Coronary artery (tissue), 2 donors: ENCODE data around the gene IRX4.
A peak's percentile ranks its signal among the peaks of the same experiment; 100 is the strongest.

Experiments
- DNase-seq: peaks from one replicate; pipeline ENCODE4 v3.0.0-alpha.2; 2017; ENCODE audit warnings: low spot score
- H3K27ac ChIP-seq, 2 donors: fragments of 200-600 bp; sonication (generic); one replicate each; pipeline ENCODE4 v1.5.1; 2016 to 2019
- H3K4me3 ChIP-seq: fragments of 200-600 bp; sonication (generic); 2 replicates; pipeline ENCODE4 v1.5.1; 2016; ENCODE audit warnings: mild to moderate bottlenecking, moderate library complexity
- TF ChIP-seq, protein P1 (sequence below): fragments of 200-600 bp; sonication (generic); IDR thresholded peaks from one replicate; pipeline ENCODE4 v1.5.1; 2019; ENCODE audit warnings: antibody characterized with exemption

IRX4 gene

DNA sequence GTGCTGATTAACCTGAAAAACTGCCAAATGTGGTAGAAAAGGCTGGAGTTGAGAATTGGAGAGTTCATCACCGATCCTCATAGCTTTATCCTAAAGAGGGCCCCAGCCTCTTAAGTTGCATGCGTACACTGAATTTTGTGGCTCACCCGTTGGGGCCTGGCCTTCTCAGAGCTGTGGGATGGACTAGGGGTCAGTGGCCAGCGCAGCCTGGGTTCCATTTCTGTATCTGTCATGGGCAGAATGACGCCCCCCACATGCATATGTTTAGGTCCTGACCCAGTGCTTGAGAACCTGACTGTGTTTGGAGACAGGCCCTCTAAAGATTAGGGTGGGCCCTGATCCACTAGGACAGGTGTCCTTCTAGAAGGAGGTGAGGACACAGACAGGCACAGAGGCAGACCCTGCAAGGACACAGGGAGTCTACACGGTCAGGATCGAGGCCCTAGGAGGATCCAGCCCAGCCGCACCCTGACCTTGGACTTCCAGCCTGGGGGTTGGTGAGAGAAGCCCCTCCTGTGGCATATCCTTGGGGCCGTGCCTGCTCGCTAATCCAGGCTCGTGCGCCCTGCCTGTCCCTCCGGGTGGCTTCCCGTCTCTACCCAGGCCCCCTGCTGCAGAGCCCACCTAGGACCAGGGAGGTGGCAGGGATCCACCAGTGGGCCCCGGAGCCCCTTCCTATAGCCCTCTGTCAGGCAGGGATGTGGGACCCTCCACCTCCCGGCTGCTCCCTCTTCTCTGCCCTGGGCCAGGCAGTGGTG lies 49.3 kb downstream of the IRX4 start:
- H3K4me3 ChIP-seq: no peak overlapping the region
- H3K27ac ChIP-seq: no peak overlapping the region
- no peak for DNase-seq
- TF ChIP-seq, protein P1, sequence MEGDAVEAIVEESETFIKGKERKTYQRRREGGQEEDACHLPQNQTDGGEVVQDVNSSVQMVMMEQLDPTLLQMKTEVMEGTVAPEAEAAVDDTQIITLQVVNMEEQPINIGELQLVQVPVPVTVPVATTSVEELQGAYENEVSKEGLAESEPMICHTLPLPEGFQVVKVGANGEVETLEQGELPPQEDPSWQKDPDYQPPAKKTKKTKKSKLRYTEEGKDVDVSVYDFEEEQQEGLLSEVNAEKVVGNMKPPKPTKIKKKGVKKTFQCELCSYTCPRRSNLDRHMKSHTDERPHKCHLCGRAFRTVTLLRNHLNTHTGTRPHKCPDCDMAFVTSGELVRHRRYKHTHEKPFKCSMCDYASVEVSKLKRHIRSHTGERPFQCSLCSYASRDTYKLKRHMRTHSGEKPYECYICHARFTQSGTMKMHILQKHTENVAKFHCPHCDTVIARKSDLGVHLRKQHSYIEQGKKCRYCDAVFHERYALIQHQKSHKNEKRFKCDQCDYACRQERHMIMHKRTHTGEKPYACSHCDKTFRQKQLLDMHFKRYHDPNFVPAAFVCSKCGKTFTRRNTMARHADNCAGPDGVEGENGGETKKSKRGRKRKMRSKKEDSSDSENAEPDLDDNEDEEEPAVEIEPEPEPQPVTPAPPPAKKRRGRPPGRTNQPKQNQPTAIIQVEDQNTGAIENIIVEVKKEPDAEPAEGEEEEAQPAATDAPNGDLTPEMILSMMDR: no peak

DNA sequence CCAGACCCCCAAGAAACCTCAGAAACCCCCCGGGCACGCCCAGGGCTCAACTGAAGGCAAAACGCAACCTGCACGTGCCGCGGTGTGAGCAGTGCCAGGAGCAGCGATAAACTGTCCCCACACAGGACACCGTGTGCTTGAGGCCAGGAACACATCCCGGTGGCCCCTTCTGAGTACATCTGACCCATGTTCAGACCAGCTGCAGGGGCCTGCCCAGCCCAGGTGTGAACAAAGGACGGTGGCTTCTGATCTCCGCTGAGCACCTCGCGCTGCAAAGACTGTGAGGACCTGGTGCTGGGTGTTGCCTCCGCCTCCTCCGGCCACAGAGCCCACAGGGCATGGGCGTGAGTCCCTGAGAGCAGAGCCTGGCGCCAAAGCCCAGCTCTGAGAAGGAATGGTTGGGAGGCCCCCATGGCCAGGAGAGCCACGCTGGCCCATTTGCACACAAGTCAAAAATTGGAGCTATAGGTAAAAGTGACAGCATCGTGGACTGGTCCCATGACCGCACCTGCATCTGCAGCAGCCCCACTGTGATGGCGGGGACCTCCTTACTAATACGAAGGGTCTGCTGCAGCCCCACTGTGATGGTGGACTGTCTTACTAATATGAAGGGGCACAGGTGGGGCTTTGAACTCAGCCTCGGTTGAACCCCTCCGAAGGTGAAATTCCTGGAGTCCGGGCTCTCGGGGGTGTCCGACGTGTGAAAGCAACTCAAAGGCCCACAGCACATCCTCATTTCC lies 50.0 kb downstream of the IRX4 start:
- H3K27ac ChIP-seq: no peak overlapping the region
- TF ChIP-seq, protein P1: no peak
- no peak overlapping the region for H3K4me3 ChIP-seq
- no peak for DNase-seq

DNA sequence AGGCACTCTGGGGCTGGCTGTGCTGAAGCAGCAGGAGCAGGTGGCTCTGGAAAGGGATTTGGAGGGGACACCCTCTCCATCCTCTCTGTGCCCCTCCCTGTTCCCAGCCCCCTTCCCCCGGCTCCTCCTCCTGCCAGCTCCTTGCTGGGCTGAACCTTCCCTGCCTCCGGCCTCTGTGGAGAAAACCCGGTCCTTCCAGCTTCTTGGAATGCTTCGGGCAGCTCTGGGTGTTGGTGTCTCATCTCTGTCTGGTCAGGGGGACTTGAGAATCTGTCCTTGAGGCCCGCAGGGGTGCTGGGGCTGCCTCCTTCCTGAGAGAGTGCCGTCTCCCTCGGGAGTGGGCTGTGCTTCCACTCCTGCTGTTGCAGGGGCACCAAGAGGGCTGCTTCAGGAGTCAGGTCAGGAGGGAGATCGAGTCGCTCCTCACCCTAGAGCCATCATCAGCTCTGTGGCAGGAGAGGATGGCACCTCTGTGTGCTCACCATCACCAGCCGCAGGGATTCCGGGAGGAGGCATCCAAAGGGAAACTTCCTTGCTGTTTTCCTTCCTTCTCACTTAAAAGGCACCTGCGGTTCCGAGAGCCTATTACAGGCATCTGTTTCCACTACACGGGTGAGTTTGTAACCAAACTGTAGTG lies 50.9 kb downstream of the IRX4 start:
- no peak overlapping the region for H3K27ac ChIP-seq
- DNase-seq: peak; percentile 68
- H3K4me3 ChIP-seq: no peak overlapping the region
- TF ChIP-seq, protein P1: no peak

DNA sequence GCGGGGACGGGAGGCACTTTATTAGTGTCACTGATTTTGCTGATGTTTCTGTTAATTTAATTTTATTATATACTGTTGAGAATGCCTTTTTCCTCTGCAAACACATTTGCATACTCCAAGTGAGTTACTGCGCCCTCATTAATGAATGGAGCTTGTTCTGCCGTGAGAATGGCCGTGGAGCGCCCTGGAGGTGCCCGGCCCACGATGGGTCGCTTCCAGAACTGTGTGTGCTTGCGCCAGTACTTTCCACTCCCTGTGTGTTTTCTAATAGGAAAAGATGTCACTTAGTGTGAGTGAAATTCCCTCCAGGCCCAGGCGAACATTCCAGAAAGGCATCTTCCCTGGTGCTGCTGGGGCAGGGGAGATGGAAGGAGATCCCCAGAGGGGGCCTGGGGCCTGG lies 51.5 kb downstream of the IRX4 start:
- no peak overlapping the region for H3K4me3 ChIP-seq

DNA sequence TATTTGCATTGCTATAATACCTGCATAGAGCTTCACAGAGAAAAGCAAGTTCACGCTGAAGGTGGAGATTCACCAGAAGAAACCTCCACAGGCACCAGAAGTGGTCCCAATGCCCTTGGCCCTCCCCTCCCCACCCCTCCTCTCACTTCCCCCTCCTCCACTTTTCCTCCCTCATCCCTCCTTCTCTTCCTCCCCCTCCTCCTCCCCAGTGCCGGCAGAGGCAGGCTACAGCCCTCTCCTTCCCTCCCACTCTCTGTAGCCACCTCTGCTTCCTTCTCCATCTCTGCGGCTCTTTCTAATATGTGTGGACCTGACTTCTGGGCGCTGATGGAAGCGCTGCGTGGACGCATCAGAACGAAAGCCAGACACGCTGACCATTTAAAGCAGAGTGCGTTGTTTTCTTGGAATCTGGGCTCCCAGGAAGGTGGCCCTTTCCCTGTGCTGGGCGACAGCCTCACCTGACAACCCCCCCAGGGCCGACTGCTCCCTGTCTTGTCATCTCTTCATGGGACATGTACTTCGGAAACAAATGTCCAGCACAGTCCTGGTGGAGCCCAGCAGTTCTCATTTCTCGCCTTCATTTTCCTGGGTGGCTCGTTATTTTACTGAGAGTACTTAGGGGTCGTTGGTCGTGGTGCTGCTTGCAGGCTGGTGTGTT lies 52.0 kb downstream of the IRX4 start:
- peak; percentile 55 for DNase-seq
- Histone ChIP-seq H3K4me3 (no peak overlapping the region), H3K27ac (no peak overlapping the region)
- TF ChIP-seq, protein P1: no peak

More for the DNA sequence above, 51.5 kb downstream of the IRX4 start:
- no peak overlapping the region for H3K27ac ChIP-seq
- TF ChIP-seq, protein P1: no peak
- peak; percentile 35 for DNase-seq

DNA sequence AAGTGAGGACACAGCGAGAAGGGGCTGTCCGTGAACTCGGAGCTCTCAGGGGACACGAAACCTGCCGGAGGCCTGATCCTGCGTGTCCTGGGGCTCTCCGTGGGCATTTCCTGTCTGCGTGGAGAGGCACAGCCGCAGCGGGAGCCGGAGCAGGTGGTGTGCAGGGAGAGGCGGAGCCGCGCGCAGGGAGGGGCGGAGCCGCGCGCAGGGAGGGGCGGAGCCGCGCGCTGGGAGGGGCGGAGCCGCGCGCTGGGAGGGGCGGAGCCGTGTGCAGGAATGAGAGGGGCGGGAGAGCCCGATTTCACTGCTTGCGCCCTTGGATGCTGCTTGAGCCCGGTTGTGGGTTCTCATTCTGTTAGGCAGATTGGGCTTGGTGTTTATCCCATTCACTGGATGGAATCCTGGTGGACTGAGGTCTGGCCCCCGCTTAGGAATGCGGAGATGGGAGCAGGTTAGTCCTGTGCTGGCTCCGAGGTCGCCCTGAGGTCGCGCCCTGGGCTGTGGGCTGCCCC lies 54.8 kb downstream of the IRX4 start:
- peak; percentile 66 for DNase-seq
- H3K27ac ChIP-seq: no peak overlapping the region
- H3K4me3 ChIP-seq: no peak overlapping the region
- TF ChIP-seq, protein P1: no peak
